Loucy (cell line): ENCODE measurements around the gene SUPT3H.

Experiments
- H2AFZ ChIP-seq: fragments of 200-600 bp; sonication (generic); 2 replicates; pipeline ENCODE4 v1.6.0; 2016; ENCODE audit warnings: antibody characterized with exemption, mild to moderate bottlenecking, low read length, moderate library complexity
- H3F3A ChIP-seq: fragments of 200-600 bp; 2 replicates; pipeline ENCODE4 v1.6.0; 2016; ENCODE audit warnings: antibody characterized with exemption, low read depth, mild to moderate bottlenecking
- H3K27me3 ChIP-seq: fragments of 200-600 bp; sonication (generic); 2 replicates; pipeline ENCODE4 v1.6.1; 2014; ENCODE audit warnings: low read length, mild to moderate bottlenecking; ENCODE audit not compliant: insufficient read depth, poor library complexity, severe bottlenecking
- H3K36me3 ChIP-seq: fragments of 200-600 bp; sonication (generic); 2 replicates; pipeline ENCODE4 v1.6.1; 2016; ENCODE audit warnings: low read length; ENCODE audit not compliant: insufficient read depth
- H3K4me1 ChIP-seq: fragments of 200-600 bp; sonication (generic); 2 replicates; pipeline ENCODE4 v1.5.1; 2014; ENCODE audit warnings: low read length, mild to moderate bottlenecking; ENCODE audit not compliant: insufficient read depth, poor library complexity, severe bottlenecking
- H3K4me2 ChIP-seq: fragments of 200-600 bp; sonication (generic); 2 replicates; pipeline ENCODE4 v1.6.0; 2014; ENCODE audit warnings: antibody characterized with exemption, low read length, low read depth, mild to moderate bottlenecking; ENCODE audit not compliant: poor library complexity, severe bottlenecking
- H3K4me3 ChIP-seq: fragments of 200-600 bp; sonication (generic); 2 replicates; pipeline ENCODE4 v1.5.1; 2014; ENCODE audit warnings: low read length, mild to moderate bottlenecking, mixed read lengths; ENCODE audit not compliant: poor library complexity, severe bottlenecking
- H3K79me2 ChIP-seq: fragments of 200-600 bp; sonication (generic); 2 replicates; pipeline ENCODE4 v1.6.1; 2014; ENCODE audit warnings: low read length; ENCODE audit not compliant: insufficient read depth
- H3K9ac ChIP-seq: fragments of 200-600 bp; sonication (generic); 2 replicates; pipeline ENCODE4 v1.6.0; 2014; ENCODE audit warnings: mild to moderate bottlenecking, low read depth, low read length, moderate library complexity; ENCODE audit not compliant: poor library complexity, severe bottlenecking
- H3K9me2 ChIP-seq: fragments of 200-600 bp; sonication (generic); replicated peaks from 2 replicates; pipeline ENCODE4 v1.6.1; 2016; ENCODE audit warnings: low read depth, low read length, mixed read lengths
- H3K9me3 ChIP-seq: fragments of 200-600 bp; sonication (generic); 2 replicates; pipeline ENCODE4 v1.6.1; 2014; ENCODE audit warnings: mild to moderate bottlenecking, antibody characterized with exemption, low read length, low read depth; ENCODE audit not compliant: insufficient read depth
- H4K20me1 ChIP-seq: fragments of 200-600 bp; sonication (generic); 2 replicates; pipeline ENCODE4 v1.6.0; 2014; ENCODE audit warnings: antibody characterized with exemption, low read length, mild to moderate bottlenecking; ENCODE audit not compliant: insufficient read depth, poor library complexity, severe bottlenecking
- EZH2phosphoT487 ChIP-seq: fragments of 200-600 bp; IDR thresholded peaks from 2 replicates; pipeline ENCODE4 v1.6.1; 2018; ENCODE audit warnings: antibody characterized with exemption, mild to moderate bottlenecking, moderate library complexity, borderline replicate concordance
- TF ChIP-seq, protein P1 (sequence below): fragments of 200-600 bp; sonication (generic); conservative IDR thresholded peaks from 2 replicates; pipeline ENCODE4 v1.5.1; 2014; ENCODE audit warnings: mild to moderate bottlenecking, antibody characterized with exemption, low read length

SUPT3H gene

DNA sequence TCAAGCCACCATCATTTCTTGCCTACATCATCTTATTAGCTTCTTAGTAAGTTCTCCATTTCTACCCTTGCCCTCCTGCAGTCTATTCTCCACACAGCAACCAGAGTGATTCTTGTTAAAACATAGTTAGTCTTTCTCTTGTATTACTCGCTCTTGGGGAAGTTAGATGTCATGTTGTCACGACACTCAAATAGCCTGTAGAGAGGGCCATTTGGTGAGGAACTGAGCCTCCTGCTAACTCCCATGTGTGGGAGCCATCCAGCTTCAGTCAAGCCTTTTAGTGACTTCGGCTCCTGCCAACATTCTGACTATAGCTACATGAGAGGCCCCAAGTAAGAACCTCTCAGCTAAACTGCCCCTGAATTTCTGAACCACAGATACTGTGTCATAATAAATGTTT is 594.8 kb downstream of the SUPT3H start:
- Histone ChIP-seq H3K9ac (no peak overlapping the region), H3K36me3 (no peaks in the 10 kb centered on the region), H3F3A (no peaks in the 10 kb centered on the region), H3K9me2 (no peaks in the 10 kb centered on the region), H3K4me2 (no peak overlapping the region), H3K4me3 (no peak overlapping the region), H4K20me1 (no peaks in the 10 kb centered on the region), H3K79me2 (no peaks in the 10 kb centered on the region), H3K4me1 (peaks cover 11% of the 10 kb centered on the region), H3K9me3 (no peaks in the 10 kb centered on the region), H3K27me3 (no peaks in the 10 kb centered on the region), H2AFZ (no peak overlapping the region)
- no peak for TF ChIP-seq EZH2phosphoT487
- TF ChIP-seq, protein P1, sequence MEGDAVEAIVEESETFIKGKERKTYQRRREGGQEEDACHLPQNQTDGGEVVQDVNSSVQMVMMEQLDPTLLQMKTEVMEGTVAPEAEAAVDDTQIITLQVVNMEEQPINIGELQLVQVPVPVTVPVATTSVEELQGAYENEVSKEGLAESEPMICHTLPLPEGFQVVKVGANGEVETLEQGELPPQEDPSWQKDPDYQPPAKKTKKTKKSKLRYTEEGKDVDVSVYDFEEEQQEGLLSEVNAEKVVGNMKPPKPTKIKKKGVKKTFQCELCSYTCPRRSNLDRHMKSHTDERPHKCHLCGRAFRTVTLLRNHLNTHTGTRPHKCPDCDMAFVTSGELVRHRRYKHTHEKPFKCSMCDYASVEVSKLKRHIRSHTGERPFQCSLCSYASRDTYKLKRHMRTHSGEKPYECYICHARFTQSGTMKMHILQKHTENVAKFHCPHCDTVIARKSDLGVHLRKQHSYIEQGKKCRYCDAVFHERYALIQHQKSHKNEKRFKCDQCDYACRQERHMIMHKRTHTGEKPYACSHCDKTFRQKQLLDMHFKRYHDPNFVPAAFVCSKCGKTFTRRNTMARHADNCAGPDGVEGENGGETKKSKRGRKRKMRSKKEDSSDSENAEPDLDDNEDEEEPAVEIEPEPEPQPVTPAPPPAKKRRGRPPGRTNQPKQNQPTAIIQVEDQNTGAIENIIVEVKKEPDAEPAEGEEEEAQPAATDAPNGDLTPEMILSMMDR = no peak

DNA sequence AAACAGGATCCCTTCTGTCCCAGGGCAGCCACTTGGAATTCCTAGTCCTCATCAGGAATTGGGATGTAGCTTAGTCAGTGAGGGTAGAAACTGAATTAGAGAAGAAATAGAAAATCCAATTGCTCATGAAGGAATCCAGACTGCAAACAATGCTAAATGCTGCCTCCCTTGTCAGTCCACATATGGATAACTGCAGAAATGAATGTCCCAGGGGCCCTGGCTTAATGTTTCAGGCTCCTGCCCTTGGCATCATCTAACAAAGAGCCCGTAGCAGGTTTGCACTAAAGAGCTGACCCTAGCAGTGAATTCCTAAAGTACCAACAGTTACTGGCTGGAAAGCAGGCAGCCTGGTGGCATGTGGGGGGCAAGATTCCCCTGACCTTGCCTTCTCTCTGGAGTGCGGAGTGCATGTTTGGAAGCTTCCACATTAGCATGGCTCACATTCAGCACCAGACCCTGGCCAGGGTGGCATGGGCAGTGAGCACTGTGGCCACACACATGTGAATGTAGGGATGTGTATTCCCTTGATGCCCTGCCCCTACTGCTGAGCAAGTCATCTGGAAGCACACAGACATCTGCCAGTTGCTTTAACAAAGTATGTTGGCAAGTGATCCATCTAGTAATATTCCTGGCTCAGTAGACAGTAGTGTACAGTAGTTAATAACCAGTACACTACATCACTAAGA is 595.7 kb downstream of the SUPT3H start:
- H3K36me3 ChIP-seq = no peaks in the 10 kb centered on the region
- H2AFZ ChIP-seq = no peak overlapping the region
- TF ChIP-seq, protein P1 = no peak
- TF ChIP-seq EZH2phosphoT487 = no peak

DNA sequence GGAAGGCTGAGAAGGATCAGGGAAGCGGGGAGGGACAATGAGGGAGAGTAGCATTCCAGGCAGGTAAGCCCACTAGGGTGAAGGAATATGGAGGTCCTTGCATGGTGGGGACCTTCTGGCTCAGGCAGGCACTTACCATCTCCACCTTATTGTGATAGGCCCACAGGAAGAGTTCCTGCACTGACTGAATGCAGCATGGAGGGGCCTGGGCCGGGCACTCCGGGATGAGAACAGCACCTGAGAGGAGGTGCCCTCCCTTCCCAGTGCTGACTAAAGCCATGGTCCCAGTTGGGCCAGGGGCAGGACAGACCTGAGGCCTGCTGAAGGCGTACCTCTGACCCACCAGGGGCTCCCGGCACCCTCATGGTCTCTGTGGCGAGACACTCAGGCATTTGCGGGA is 597.6 kb downstream of the SUPT3H start:
- H3K4me2 ChIP-seq = no peak overlapping the region
- H2AFZ ChIP-seq = no peak overlapping the region
- H3K27me3 ChIP-seq = no peaks in the 10 kb centered on the region
- no peak overlapping the region for H3K4me3 ChIP-seq
- H3F3A ChIP-seq = no peaks in the 10 kb centered on the region
- no peaks in the 10 kb centered on the region for H3K79me2 ChIP-seq
- no peak for TF ChIP-seq EZH2phosphoT487
- TF ChIP-seq, protein P1 = no peak
- no peaks in the 10 kb centered on the region for H4K20me1 ChIP-seq
- no peaks in the 10 kb centered on the region for H3K36me3 ChIP-seq
- H3K9me2 ChIP-seq = no peaks in the 10 kb centered on the region
- peaks cover 6% of the 10 kb centered on the region for H3K4me1 ChIP-seq
- no peaks in the 10 kb centered on the region for H3K9me3 ChIP-seq
- no peak overlapping the region for H3K9ac ChIP-seq

More for the DNA sequence above, 595.7 kb downstream of the SUPT3H start:
- Histone ChIP-seq H3K9me2 (no peaks in the 10 kb centered on the region), H3K4me1 (peaks cover 6% of the 10 kb centered on the region), H3K9ac (no peak overlapping the region), H3K27me3 (no peaks in the 10 kb centered on the region), H3K9me3 (no peaks in the 10 kb centered on the region), H3F3A (no peaks in the 10 kb centered on the region), H3K4me3 (no peak overlapping the region), H3K4me2 (no peak overlapping the region), H4K20me1 (no peaks in the 10 kb centered on the region), H3K79me2 (no peaks in the 10 kb centered on the region)
